Inferior parietal cortex (tissue), 1 donor: ENCODE data around the gene TOMM40L.
A peak's percentile ranks its signal among the peaks of the same experiment; 100 is the strongest.

Source experiments
- DNase-seq: peaks from one replicate; pipeline ENCODE4 v3.0.0-alpha.2; 2016; ENCODE audit errors: extremely low spot score

Gene TOMM40L

GRCh38 chr1:161197560-161198193, 28.2 kb upstream of the TOMM40L start:
- no peak for DNase-seq

GRCh38 chr1:161198194-161198896, 27.5 kb upstream of the TOMM40L start:
- DNase-seq = no peak

GRCh38 chr1:161198897-161199431, 26.9 kb upstream of the TOMM40L start, which contains the start of gene ADAMTS4:
ADAMTS4 (minus strand) TSS chr1:161199054; CDS start chr1:161198627, 427 bp downstream.
- peak; percentile 86 for DNase-seq

- no peak for DNase-seq
These were observed 26.2 kb upstream of the TOMM40L start for GRCh38 chr1:161199506-161200139.

- DNase-seq = peak; percentile 63
These were observed 25.4 kb upstream of the TOMM40L start for GRCh38 chr1:161200421-161200991.

- peak; percentile 46 for DNase-seq
These were observed 24.6 kb upstream of the TOMM40L start for GRCh38 chr1:161200992-161201835.

- DNase-seq = peak; percentile 99
These were observed 23.8 kb upstream of the TOMM40L start, which contains the start of gene NDUFS2 for GRCh38 chr1:161201836-161202712. NDUFS2 (plus strand) TSS chr1:161202367; CDS start chr1:161202386, 19 bp downstream.

GRCh38 chr1:161206411-161207140, 19.3 kb upstream of the TOMM40L start:
- DNase-seq = no peak

GRCh38 chr1:161207173-161207572, 18.7 kb upstream of the TOMM40L start:
- DNase-seq = no peak

- peak; percentile 71 for DNase-seq
These were observed 16.0 kb upstream of the TOMM40L start for GRCh38 chr1:161209790-161210409.

GRCh38 chr1:161214369-161214768, 11.5 kb upstream of the TOMM40L start:
- no peak for DNase-seq

GRCh38 chr1:161215076-161215475, 10.8 kb upstream of the TOMM40L start, which contains the start of gene FCER1G:
FCER1G (plus strand) TSS chr1:161215295; CDS start chr1:161215322, 27 bp downstream.
- no peak for DNase-seq

GRCh38 chr1:161216945-161217712, 8.7 kb upstream of the TOMM40L start:
- no peak for DNase-seq

- DNase-seq = no peak
These were observed 8.0 kb upstream of the TOMM40L start for GRCh38 chr1:161217831-161218230.

GRCh38 chr1:161218301-161219077, 7.4 kb upstream of the TOMM40L start:
- no peak for DNase-seq

GRCh38 chr1:161219078-161219892, 6.6 kb upstream of the TOMM40L start:
- no peak for DNase-seq
